Limb (tissue), 2 donors: ENCODE data around the gene PELI2.

Experiments
- DNase-seq, 2 donors: peaks; one replicate each; pipeline ENCODE4 v3.0.0-alpha.2; 2016; ENCODE audit errors: extremely low spot score in 2 of 2

PELI2 gene

DNA sequence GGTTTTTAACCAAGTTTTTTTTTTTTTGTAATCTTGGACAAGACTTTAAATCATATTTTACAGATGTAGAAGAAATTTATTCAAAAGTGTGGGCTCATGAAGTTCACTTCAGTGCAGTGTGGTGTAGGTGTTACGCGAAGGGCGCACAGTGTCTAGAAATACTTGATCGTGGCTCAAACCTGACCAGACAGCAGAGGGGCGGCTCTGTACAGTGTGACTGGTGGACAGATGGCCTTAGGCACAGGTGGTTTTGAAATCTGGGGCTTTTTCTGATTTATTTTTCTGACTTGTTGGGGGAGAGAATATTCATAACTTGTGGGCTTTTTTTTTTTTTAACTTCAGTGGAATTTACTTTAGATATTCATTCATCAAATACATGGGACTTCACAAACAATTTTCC is 179.2 kb downstream of the PELI2 start:
- no peak for DNase-seq

DNA sequence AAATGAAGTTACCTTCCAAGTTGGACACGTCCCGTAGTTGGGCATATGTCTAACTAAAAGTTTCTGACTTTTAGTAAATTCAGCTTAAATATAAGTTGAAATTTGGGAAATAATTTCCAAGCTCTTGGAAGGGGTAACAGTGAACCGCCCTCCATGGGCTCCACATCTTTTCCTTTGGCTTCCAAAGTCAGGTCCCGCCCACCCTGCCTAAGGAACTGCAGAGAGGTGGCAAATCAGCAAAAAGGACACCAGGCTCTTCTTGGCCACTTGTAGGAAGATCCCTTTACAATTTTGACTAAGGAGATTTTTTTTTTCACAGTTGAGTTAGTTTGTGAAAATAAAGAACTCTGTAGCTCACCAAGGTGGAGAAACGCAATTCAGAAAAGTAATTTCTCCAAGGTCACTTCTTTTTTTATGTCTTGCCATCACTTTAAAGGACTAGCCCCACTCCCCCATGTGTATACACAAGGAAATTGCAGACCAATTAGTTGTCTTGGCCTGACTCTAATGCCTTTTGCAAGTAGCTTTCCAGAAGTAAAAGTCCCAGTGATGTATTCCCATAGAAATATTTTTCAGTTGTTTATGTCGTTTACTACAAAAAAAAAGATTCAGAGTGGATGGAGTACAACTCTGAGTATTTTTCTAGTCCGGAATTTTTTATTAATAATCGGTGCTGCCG is 181.2 kb downstream of the PELI2 start:
- DNase-seq: no peak

DNA sequence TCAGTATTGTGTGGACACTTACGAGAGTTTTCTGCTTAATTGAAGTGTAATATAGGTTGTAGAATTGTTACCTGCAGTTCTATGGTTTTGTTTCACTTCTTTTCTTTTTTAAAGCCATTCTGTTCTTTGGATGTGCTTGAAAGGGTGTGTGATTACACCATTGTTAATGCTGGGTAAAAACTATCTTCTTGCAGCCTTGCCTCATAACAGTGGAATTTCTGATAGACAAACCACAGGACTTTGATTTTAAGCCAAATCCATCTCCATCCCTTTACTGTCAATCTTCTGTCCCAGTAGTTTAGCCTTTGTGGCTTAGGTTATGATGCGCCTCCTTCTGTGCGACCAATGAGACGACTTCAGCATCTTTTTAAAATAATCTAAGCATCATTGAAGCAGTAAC is 182.3 kb downstream of the PELI2 start:
- no peak for DNase-seq

DNA sequence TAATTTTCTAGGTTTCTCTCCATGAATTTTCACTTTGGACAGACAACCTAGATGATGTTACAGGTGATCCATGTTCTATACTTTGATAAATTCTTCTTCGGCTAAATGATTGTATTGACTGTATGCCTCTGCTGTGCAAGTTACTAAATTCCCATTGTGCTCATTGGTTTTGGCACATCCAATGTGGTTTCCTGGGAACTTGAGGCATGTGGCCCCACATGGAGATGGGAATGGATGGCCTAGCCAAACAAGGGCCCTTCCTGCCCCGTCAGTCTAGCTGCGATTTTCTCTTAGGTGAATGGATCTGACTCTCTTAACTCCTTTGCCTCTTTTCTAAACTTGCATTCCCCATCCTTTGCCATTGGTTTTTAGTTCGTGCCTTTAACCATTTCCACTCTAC is 186.2 kb downstream of the PELI2 start:
- no peak for DNase-seq

DNA sequence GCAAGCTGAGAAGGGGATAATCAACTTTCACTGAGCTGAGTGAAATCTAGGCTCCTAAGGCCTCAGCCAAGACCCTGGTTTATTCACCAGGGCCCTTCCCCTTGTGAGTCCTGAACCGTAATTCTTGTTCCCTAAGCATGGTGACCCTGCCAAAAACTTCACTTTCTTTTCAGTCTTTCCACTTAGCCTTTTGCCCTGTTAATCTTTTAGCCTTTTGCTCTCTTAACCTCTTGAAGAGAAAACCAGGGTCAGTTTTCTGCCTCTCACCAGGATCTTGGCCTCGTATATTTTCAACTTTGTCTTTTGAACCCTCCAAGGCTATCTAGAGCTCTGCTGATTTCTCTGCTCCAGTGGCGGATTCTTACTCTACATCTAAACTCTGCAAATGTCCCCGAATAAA is 191.0 kb downstream of the PELI2 start:
- no peak for DNase-seq

DNA sequence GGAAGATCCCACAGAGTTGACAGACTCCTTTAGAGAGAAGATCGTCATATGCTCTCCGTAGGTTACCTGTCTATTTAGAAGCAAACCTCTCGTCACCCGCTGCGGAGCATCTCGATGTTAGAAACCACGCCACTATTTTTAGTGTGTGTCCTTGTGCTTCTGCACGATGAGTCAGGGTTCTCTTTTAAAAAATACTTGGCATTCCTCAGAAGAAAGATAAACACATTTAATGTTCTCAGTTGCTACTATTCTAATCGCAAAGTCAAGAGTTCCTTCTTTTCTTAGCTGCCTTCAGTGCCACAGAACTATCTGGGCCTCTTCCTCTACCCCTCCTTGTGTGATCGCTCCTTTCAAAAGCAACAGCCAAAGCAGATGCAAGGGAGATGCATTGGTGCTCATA is 192.4 kb downstream of the PELI2 start:
- DNase-seq: no peak

DNA sequence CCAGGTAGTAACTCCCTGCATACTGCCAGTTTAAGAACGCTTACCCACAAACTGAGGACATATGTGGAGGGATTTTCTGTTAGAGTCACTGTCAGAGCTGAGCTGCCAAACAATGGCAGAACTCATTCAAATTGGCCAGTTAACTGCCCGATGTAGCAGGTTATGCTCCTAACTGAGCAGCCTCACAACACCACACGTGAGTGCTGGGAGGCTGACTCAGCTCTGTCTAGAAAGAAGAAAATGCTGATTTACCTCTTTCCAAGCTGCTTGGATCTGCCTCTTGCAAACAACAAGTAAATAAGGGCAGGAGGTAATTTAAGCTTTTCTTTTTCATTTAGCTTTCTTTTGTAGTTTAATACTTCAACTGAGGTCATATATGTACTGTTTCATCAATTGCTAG is 195.6 kb downstream of the PELI2 start:
- DNase-seq: no peak

DNA sequence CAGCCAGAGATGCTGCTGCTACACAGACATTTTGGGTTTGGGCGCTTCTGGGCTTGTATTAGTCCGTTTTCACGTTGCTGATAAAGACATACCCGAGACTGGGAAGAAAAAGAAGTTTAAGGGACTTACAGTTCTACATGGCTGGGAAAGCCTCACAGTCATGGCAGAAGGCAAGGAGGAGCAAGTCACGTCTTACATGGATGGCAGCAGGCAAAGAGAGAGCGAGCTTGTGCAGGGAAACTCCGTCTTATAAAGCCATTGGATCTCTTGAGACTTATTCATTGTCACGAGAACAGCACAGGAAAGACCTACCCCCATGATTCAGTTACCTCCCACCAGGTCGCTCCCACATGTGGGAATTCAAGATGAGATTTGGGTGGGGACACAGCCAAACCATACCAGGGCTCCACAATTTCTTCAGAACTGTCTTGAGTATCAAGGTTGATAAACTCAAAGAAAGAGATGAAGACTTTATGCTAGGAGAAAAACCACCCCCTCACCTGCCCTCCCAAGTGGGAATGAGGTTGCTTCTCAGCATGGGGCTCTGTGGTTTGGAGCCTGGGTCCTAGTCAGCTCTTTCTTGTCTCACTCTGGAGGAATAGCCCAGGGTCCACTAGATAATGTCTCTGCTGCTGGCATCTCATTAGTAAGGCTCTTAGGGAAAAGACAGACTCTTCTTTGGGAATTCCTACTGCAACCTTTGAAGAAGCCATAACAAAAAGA is 200.3 kb downstream of the PELI2 start:
- DNase-seq: no peak

DNA sequence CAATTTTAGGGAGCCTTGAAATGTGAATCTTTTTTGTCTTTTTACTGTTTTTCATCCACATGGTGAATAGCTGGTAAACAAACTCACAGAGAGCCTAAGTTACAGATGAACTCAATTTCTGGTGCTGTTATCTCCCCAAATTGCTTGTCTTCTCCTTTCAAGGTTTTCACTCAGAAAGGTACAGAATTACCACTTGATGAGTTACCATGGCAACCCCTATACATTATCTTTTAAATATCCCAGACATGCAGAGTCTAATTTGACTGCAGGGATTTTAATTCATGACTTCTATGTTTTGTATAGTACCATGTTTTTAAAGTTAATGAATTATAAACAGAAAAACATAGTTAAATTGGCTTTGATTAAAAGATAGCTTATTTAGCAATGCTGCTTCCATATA is 203.7 kb downstream of the PELI2 start:
- DNase-seq: no peak

DNA sequence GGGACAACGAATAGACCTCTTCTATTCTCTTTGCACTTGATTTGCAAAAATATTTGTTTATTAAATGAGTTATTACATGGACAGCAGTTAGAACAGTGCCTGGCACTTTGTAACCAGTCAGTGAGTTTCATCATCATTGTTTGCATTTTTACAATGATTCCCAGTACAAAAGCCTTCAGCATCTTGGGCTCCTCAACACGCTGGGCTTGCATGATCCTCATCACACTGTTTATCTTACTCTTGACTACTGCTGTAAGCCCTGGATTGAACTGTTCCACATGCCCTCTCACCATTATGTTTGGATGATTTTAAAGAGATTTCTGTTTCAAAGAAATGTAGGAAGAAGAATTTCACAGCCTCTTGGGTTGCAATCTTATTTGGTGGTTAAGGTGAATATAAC is 204.3 kb downstream of the PELI2 start:
- no peak for DNase-seq

DNA sequence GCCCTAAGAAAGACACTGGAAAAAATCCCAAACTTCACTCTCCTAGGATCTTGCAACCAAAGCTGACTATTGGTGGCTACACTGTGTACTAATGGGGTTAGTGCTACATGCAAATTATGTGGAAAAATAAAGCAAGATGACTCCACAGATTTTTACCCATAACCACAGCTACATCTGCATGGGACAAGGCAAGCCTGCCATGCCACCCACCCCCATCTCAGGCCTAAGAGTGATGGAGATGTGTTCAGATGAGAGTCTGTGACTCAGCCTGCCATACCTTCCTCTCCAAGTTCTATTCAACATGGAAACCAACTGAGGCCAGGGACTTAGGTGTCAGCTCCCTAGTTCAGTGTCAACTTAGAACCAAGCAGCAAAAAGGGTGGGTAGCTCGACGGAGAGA is 206.2 kb downstream of the PELI2 start:
- DNase-seq: no peak

DNA sequence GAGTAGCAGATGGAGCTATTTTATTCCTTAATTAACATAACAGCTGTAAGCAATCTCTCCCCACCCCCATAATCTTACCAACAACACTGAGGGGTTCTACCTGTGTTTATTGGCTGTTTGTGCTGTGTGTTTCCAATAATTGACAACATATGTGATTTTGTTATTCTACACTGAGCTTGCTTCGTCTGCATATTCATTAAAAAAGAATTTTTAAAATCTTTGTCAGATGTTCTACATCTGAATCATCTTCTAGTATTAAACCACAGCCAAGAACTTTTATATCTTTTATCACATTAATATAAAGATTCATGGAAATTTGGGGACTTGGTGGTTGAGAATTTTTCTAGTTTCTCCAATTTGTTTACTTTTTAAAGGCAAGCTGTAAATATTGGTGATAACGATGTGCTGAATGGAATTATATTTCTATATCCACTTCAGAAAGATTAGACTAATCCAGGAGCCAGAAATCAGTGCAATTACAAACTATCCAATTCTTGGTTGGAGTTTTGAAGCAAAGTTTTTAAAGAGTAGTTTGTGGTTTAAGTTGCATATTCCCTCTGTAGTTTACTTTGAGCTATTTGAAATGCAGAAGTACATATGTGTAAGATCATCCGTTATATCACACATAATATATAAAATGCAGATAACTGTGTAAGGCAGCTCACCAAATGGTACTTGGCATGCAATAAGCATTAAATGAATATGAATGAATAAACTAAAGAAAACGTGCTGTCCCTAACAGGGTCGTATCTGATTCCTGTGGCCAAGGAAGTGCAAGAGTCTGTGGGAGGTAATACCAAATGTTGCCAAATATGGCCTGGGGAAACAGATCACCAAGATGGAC is 206.9 kb downstream of the PELI2 start:
- DNase-seq: peak in 1 of 2 donors; percentile 2

DNA sequence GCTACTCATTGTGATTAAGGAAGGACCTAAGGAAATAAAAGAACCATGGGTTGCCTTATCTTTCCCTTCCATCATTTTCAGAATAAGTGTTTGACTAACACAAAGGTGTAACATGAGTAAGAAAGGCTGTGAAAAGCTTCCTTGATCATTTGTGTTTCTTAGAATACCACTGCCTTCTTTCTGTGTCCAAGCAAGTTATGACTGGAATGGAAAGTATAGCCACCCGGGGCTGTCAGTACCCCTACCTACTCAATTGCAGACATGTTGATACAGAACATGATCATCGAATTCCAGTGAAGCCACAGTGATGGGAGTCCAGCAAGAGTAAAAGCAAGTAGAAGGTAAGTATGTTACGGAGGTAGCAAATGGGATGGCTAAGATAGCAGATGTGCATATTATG is 209.8 kb downstream of the PELI2 start:
- no peak for DNase-seq

DNA sequence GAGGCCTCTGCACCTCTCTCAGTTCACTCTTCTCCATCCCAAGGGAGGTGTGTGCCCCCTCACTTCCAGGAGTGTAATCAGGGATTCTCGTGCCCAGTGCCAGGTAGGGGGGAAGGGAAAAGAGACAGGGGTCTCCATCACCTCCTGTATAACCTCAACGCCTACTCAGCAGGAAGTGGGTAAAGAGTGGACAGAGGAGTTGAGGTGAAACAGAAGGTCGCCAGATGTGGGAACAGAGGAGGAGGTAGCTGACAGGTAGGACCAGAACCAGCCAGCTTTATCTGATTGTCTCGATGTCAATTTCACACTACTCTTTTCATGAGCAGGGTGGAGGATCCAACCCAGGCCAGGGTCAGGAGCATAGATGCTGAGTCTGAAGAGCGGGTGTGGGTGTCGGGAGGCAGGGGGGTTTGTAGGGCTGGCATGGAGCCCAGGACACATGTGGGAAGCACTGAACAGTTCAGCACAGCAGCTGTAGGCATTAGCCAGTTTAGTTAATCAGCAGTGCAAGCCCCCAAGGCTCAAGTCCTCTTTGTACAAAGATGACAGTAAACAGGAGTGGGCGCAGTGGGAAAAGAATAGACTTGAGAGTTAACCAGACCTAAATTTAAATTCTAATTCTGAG is 213.5 kb downstream of the PELI2 start:
- DNase-seq: peak; percentile 34 to 47

DNA sequence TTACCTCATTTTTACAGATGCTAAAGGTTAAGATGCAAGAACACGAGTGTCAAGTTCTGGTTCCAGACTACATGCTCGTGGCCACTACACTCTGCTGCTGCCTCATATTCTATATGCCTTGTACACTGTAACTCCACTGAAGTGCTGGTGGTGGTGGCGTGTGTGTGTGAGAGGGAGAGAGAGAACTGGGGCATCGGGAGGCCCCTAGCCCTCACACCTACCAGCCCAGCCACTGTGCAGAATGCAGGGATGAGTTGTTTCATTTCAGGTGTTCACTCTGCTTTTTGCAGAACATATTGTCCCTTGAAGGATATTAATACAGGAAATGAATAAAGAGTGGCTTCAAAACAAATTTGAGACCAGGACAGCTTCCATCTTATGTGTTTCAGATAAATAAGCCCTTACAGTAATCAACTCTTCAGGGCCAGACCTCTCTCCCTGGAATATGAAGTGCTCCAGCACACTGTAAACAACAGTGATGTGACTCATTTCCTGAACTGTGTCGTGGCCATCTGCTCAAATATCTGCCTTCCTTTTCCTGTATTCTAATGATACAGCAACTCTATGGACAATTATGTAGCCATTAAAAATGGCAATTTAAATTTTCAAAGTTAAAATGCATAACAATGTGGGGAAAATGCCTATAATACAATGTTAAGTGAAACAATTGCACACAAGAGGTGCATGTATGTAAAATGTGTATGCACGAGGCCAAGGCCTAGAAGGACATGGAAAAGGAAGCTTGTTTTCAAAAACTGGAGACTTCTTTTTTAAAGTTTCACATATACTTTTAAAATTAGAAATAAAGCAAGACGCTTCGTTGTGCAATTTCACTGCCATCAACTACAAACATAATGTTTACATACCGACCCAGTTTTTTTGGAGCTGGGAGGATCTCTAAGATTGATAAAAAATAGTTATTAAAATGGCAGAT is 215.4 kb downstream of the PELI2 start:
- no peak for DNase-seq

DNA sequence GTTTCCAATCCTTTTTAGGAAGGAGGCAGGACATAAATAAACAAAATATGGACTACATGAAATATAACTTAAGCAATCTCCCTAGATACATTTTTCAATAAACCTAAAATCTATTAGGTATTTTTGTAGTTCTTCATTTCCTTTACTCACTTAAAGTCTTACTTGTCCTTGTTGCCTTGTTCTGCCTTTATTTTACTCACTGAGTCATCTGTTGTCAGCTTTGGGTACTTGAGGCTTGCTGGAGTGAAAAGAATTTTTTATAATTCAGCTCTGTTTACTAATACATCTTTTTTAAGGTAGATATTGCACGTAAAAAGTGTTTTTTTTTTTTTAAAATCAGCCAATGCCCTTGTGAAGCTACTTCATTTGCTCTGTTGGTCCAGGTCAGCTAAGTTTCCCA is 216.2 kb downstream of the PELI2 start:
- DNase-seq: no peak

DNA sequence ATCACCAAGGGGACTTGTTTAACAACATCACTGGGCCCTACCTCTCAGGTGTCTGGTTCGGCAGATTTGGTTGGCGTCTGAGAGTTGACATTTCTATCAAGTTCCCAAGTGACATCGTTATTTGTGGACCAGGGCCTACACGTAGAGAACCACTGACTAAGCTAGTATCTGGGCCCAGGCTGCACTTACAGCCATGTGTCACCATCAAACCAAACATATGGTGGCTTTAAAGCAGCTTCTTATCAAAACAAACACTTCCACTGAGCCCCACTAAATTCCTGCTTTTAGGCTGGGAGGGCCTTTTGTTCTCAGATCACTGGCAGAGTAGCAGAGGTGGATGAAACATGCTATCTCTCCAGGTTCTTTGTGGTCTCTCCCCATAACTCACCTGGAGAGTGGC is 220.5 kb downstream of the PELI2 start:
- DNase-seq: no peak

DNA sequence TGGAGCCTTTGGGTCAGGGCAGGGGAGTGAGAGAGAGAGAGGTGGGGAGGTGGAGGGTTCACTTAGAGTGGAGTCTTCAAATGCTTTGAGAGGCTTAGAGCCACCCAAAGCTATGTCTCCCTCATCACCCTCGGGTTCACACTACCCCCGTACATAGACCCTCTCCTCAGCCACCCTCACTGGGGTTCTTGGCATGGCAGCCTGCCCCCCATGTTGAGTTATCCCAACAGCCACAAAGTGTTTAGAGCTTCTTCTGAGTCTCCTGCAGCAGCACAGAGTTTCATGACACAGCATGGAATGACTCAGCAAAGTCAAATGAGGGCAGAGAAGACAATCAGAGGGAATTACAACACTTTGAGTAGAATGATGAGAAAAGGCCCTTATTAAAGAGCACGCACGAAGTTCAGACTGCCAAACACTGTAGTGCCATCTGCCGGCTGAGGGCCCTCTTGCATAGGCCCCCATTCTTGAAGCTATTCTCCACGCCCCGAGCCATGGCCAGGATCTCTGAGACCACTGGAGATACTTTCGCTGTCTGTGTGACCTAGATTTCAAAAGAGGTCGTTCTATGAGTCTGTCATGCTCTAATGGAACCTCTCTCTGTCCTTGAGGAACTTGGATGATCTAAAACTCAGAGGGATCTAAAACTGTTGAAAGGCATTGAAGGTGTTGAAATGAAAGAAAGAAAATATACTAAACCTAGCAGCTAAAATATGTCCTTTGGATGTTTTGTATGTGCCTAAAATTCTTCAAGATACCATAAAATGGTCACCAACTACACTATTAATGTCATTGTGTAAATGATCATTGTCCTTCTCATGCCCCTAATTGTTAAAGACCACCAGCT is 221.9 kb downstream of the PELI2 start:
- DNase-seq: peak; percentile 65 to 70

DNA sequence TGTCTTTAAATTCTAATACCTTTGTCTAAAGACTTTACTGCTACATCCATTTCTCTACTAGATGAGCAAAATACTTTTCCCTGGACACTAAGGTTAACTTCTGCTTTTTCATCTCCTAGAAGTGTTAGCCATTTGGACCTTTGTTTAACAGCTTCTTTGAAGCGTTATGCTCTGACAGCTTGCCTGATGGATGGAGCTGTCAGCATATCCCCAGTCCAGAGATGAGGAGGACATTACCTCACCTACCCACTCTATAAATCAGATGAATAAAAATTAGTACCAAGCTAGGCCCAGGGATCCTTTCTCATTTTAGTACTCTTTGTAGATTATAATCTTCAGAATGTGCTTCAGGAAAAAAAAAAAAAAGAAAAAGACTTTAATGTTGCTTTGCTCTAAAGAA is 222.7 kb downstream of the PELI2 start:
- no peak for DNase-seq
